CD4-positive, alpha-beta T cell treated with Interferon alpha-2 for 1 hour (primary cell): Measurements from ENCODE around the gene AKR1C1.
"Not testable (repeated sequence)": the region's sequence is repeated elsewhere in the genome, so short reads cannot be mapped to it uniquely, and the experiment has no call there.

Experiments
- DNase-seq, 2 donors: peaks; one replicate each; pipeline ENCODE4 v3.0.0-alpha.2; 2020 to 2022

The AKR1C1 gene

GRCh38 chr10:4947635-4948596, 15.3 kb upstream of the AKR1C1 start:
- DNase-seq, result no peak

- DNase-seq, result not testable (repeated sequence)
Observed at GRCh38 chr10:4951512-4952162, 11.6 kb upstream of the AKR1C1 start.

GRCh38 chr10:4953405-4953804, 9.8 kb upstream of the AKR1C1 start:
- DNase-seq, result no peak

- not testable (repeated sequence) for DNase-seq
Observed at GRCh38 chr10:4956088-4956487, 7.1 kb upstream of the AKR1C1 start.

GRCh38 chr10:4956955-4957645, 6.1 kb upstream of the AKR1C1 start:
- DNase-seq, result not testable (repeated sequence)

GRCh38 chr10:4961558-4961957, 1.7 kb upstream of the AKR1C1 start:
- DNase-seq, result not testable (repeated sequence)

GRCh38 chr10:4962308-4962707, 907 bp upstream of the AKR1C1 start:
- not testable (repeated sequence) for DNase-seq

- not testable (repeated sequence) for DNase-seq
Observed at GRCh38 chr10:4963815-4964154, 570 bp downstream of the AKR1C1 start.

- DNase-seq, result not testable (repeated sequence)
Observed at GRCh38 chr10:4965763-4966162, 2.5 kb downstream of the AKR1C1 start.

GRCh38 chr10:4967189-4967588, 4.0 kb downstream of the AKR1C1 start:
- not testable (repeated sequence) for DNase-seq

GRCh38 chr10:4969289-4969688, 6.1 kb downstream of the AKR1C1 start:
- not testable (repeated sequence) for DNase-seq

- DNase-seq, result not testable (repeated sequence)
Observed at GRCh38 chr10:4970362-4970761, 7.1 kb downstream of the AKR1C1 start.

GRCh38 chr10:4972369-4973142, 9.3 kb downstream of the AKR1C1 start:
- DNase-seq, result not testable (repeated sequence)

- DNase-seq, result not testable (repeated sequence)
Observed at GRCh38 chr10:4973294-4973693, 10.1 kb downstream of the AKR1C1 start.

GRCh38 chr10:4974400-4974799, 11.2 kb downstream of the AKR1C1 start:
- not testable (repeated sequence) for DNase-seq

GRCh38 chr10:4977025-4977424, 13.8 kb downstream of the AKR1C1 start:
- DNase-seq, result no peak

- no peak for DNase-seq
Observed at GRCh38 chr10:4978870-4979269, 15.7 kb downstream of the AKR1C1 start.

- no peak for DNase-seq
Observed at GRCh38 chr10:4980793-4981192, 17.6 kb downstream of the AKR1C1 start.

GRCh38 chr10:4981722-4982471, 18.7 kb downstream of the AKR1C1 start:
- peak in 1 of 2 donors; percentile 8 for DNase-seq

GRCh38 chr10:4982764-4983226, 19.6 kb downstream of the AKR1C1 start:
- no peak for DNase-seq

- no peak for DNase-seq
Observed at GRCh38 chr10:4983615-4984216, 20.5 kb downstream of the AKR1C1 start.
